H1 (cell line): Measurements from ENCODE around the gene CEP104. TPM values are rescaled to one million over a fixed set of nuclear protein-coding genes. Genes with fewer than 3 reads are reported as not detected.

Source experiments
- CHD1 ChIP-seq: IDR thresholded peaks from 2 replicates; pipeline ENCODE4 v1.6.1; 2012; ENCODE audit warnings: low read depth, low read length, improper control_type of control experiment
- CREB1 ChIP-seq: IDR thresholded peaks from 2 replicates; pipeline ENCODE4 v1.6.1; 2012; ENCODE audit warnings: inconsistent platforms
- JUND ChIP-seq: IDR thresholded peaks from 2 replicates; pipeline ENCODE4 v1.6.1; 2011; ENCODE audit warnings: mild to moderate bottlenecking, improper control_type of control experiment, low read length
- NRF1 ChIP-seq: IDR thresholded peaks from 2 replicates; pipeline ENCODE4 v1.6.1; 2011; ENCODE audit warnings: mild to moderate bottlenecking, low read depth, low read length, improper control_type of control experiment
- POU5F1 ChIP-seq: IDR thresholded peaks from 2 replicates; pipeline ENCODE4 v1.6.1; 2011; ENCODE audit warnings: low read depth, mild to moderate bottlenecking, low read length, moderate library complexity
- RBBP5 ChIP-seq: IDR thresholded peaks from 2 replicates; pipeline ENCODE4 v1.7.1; 2012; ENCODE audit warnings: low read depth, mild to moderate bottlenecking, inconsistent platforms, low read length, moderate library complexity, borderline replicate concordance
- SP4 ChIP-seq: IDR thresholded peaks from 2 replicates; pipeline ENCODE4 v1.6.1; 2012; ENCODE audit warnings: low read length, inconsistent platforms
- TAF1 ChIP-seq: IDR thresholded peaks from 2 replicates; pipeline ENCODE4 v1.6.1; 2011; ENCODE audit warnings: mild to moderate bottlenecking, low read depth, low read length
- TAF7 ChIP-seq: optimal IDR thresholded peaks from 2 replicates; pipeline ENCODE3; 2011; ENCODE audit warnings: low read depth, mild to moderate bottlenecking, inconsistent platforms, low read length, moderate library complexity, borderline replicate concordance
- polyA plus RNA-seq, 7 experiments: library from polyadenylated mRNA; depleted of rRNA in 3 of 7; stranded (reverse) in 5 of 7; unstranded in 2 of 7; fragments of >200 nt in 5 of 7; fragments of 200-250 nt in 2 of 7; gene quantifications; 1 replicate in 5 of 7; 2 replicates in 1 of 7; 4 replicates in 1 of 7; pipeline versions ENCODE4 v1.2.1 to v1.2.3, GENCODE V29; 2011 to 2013; ENCODE audit warnings: missing spikeins in 2 of 7, mixed read lengths in 2 of 7
- total RNA-seq: library from RNA; stranded (reverse); fragmentation: NEBNext Ultra II Directional; extraction: Animal tissue kit (Norgen Biotek cat#: 25700); gene quantifications from 2 replicates; pipeline ENCODE4 v1.2.1, GENCODE V29; 2021

Gene CEP104
- total and polyA plus RNA-seq, 2 of the 8 experiments (the other 6 are each of a cell fraction or from before 2014, with no cell fraction given): 8.0 to 43.9 TPM

DNA sequence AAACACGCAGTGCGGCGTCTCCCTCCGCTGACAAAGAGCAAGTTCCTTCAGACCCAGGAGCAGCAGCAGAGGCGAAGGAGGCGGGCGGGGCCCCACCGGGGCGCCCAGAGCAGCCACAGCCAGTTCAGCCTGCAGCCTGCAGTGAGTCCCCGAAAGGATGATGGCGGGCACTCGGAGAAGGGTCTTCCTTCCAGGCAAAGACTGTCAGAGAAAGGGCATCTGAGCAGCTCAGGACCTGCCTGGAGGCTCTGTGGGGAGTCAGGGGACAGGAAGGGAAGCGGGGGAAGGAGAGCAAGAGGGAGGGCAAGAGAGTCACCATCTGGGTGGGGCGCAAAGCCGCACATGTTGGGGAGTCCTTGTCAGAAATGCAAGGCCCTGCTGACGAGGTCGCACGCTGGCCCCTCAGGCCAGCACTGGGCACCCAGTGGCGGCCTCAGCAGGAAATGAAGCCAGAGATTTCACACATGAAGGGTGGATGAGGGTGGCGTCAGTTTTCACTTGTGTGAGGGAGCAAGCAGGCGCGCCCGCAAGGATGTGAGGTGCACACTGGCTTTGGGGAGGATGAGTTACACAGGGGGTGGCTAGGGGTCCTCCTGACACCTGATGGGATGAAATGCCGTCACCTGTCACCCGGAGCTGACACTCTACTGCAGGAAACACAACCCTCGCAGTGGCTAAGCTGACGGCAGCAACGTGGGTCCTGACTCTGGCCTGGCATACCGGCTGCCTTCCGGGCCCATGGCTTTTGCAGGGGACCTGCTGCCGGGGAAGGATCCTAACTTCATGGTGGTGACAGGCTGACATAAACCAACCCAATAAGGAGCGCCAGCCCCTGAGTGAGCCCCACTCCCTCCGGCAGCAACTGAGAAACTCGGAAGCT lies 67.3 kb downstream of the CEP104 start (continued):
- TF ChIP-seq RBBP5 (no peak), CHD1 (no peak), POU5F1 (no peak), CREB1 (no peak), TAF7 (no peak), NRF1 (no peak), TAF1 (no peak), SP4 (no peak), JUND (no peak)
